Osteoblast (primary cell): Measurements from ENCODE around the gene C2CD3. TPM values are rescaled to one million over a fixed set of nuclear protein-coding genes. Genes with fewer than 3 reads are reported as not detected.

Source experiments
- DNase-seq: peaks from one replicate; pipeline ENCODE4 v3.0.0; 2011; ENCODE audit warnings: low spot score, mixed read lengths; ENCODE audit not compliant: insufficient read length; ENCODE audit errors: missing footprints
- H2AFZ ChIP-seq: 2 replicates; pipeline ENCODE4 v1.6.0; 2011; ENCODE audit warnings: mild to moderate bottlenecking, low read length
- H3K27ac ChIP-seq: 2 replicates; pipeline ENCODE4 v1.5.1; 2011; ENCODE audit warnings: mild to moderate bottlenecking, low read depth, low read length, moderate library complexity
- H3K27me3 ChIP-seq: 2 replicates; pipeline ENCODE4 v1.6.0; 2012; ENCODE audit warnings: mild to moderate bottlenecking, control low read depth, inconsistent platforms, low read length, moderate library complexity; ENCODE audit not compliant: insufficient read depth
- H3K36me3 ChIP-seq: 2 replicates; pipeline ENCODE4 v1.5.1; 2011; ENCODE audit warnings: mild to moderate bottlenecking, low read length, control low read depth, moderate library complexity; ENCODE audit not compliant: insufficient read depth
- H3K4me1 ChIP-seq: 2 replicates; pipeline ENCODE4 v1.5.1; 2011; ENCODE audit warnings: mild to moderate bottlenecking, low read length, control low read depth, moderate library complexity; ENCODE audit not compliant: insufficient read depth
- H3K4me2 ChIP-seq: 2 replicates; pipeline ENCODE4 v1.6.0; 2011; ENCODE audit warnings: mild to moderate bottlenecking, low read length; ENCODE audit not compliant: insufficient read depth
- H3K4me3 ChIP-seq: fragments of 200-600 bp; sonication (generic); 3 replicates; pipeline ENCODE4 v1.5.1; 2012; ENCODE audit warnings: mild to moderate bottlenecking, low read length, inconsistent platforms; ENCODE audit not compliant: insufficient read depth
- H3K79me2 ChIP-seq: 2 replicates; pipeline ENCODE4 v1.6.0; 2012; ENCODE audit warnings: mild to moderate bottlenecking, low read length, control low read depth, inconsistent platforms; ENCODE audit not compliant: insufficient read depth
- H3K9me3 ChIP-seq: 2 replicates; pipeline ENCODE4 v1.5.1; 2011; ENCODE audit warnings: low read depth, low read length, control low read depth
- H4K20me1 ChIP-seq: 2 replicates; pipeline ENCODE4 v1.6.0; 2012; ENCODE audit warnings: mild to moderate bottlenecking, low read length, control low read depth; ENCODE audit not compliant: insufficient read depth
- CTCF ChIP-seq: IDR thresholded peaks from 2 replicates; pipeline ENCODE4 v1.5.1; 2011; ENCODE audit warnings: mild to moderate bottlenecking, low read depth, low read length, moderate library complexity; ENCODE audit errors: extremely low read depth
- total RNA-seq: library from RNA; depleted of rRNA; stranded (reverse); fragments of >200 nt; gene quantifications from 2 replicates; pipeline ENCODE4 v1.2.3, GENCODE V29; 2012

Gene C2CD3
- total RNA-seq, 1 donor, result 14.1 TPM

DNA sequence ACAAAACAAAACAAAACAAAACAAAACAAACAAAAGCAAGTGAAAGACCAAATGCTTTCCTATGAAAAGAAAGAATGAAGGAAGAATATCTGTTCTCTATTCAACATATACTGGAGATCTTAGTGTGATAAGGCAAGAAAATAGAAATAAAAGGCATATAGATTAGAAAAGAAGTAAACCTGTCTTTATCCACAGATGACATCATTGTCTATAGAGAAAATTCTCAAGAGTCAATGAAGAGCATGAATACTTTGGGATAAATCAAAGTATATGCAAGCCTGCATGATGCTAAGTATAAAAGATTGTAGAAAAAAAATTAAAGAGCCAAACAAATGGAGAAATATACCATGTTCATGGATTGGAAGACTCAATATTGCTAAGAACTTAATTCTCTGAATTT lies 17.6 kb downstream of the C2CD3 start:
- Histone ChIP-seq H4K20me1 (no peaks in the 10 kb centered on the region), H3K9me3 (no peaks in the 10 kb centered on the region), H3K4me1 (peaks cover 17% of the 10 kb centered on the region), H3K4me3 (no peak overlapping the region), H3K27me3 (no peaks in the 10 kb centered on the region), H3K79me2 (no peaks in the 10 kb centered on the region), H3K4me2 (no peak overlapping the region), H2AFZ (no peak overlapping the region), H3K27ac (no peak overlapping the region), H3K36me3 (no peaks in the 10 kb centered on the region)
- no peak for DNase-seq
- TF ChIP-seq CTCF, result no peak

DNA sequence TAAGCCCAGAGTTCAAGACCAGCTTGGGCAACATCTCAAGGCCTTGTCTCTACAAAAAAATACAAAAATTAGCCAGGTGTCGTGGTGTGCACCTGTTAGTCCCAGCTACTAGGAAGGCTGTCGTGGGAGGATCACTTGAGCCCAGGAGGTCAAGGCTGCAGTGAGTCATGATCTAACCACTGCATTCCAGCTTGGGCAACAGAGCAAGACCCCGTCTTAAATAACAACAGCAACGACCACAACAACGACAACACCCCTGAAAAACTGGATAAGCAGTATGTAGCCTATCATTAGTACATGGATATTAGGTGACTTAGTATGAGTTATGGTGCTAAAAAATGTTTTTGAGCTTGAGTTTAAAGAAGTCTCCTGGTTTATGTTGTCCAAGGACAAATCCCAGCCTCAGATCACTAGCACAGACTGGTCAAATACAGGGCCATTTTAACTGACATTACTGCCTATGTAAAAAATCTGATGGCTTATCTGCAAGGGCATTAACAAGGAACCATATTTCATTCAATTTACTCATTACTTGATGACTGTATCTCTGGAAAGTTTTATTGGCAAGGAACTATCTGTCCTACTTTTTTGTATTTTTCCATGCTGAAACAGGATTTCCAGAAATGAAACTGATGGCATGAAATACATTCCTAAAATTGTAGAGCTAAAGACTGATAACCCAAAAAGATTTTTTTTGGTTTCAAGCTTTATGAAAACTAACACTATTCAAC lies 23.4 kb downstream of the C2CD3 start:
- peak overlapping the region; percentile 36 for H3K27ac ChIP-seq

DNA sequence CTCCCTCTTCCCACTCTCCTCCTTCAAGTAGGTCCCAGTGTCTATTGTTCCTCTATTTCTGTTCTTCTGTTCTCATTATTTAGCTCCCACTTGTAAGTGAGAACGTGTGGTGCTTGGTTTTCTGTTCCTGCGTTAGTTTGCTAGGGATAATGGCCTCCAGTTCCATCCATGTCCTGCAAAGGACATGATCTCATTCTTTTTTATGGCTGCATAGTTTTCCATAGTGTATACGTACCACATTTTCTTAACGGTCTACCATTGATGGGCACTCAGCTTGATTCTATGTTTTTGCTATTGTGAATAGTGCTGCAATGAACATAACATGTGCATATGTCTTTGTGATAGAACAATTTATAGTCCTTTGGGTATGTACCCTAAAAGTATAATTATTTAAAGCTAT lies 26.2 kb downstream of the C2CD3 start:
- Histone ChIP-seq H3K27me3 (no peaks in the 10 kb centered on the region), H3K4me3 (no peak overlapping the region), H3K79me2 (peaks cover 7% of the 10 kb centered on the region), H3K4me2 (no peak overlapping the region), H3K27ac (no peak overlapping the region), H4K20me1 (no peaks in the 10 kb centered on the region), H3K9me3 (no peaks in the 10 kb centered on the region), H2AFZ (no peak overlapping the region), H3K36me3 (no peaks in the 10 kb centered on the region), H3K4me1 (peaks cover 30% of the 10 kb centered on the region)
- no peak for DNase-seq
- TF ChIP-seq CTCF, result no peak

More for the DNA sequence above, 23.4 kb downstream of the C2CD3 start:
- Histone ChIP-seq H2AFZ (no peak overlapping the region), H3K27me3 (no peaks in the 10 kb centered on the region), H4K20me1 (no peaks in the 10 kb centered on the region), H3K36me3 (no peaks in the 10 kb centered on the region), H3K79me2 (no peaks in the 10 kb centered on the region), H3K4me1 (peaks cover 21% of the 10 kb centered on the region), H3K4me2 (peak overlapping the region; percentile 31), H3K9me3 (no peaks in the 10 kb centered on the region), H3K4me3 (no peak overlapping the region)
- no peak for DNase-seq
- no peak for TF ChIP-seq CTCF

DNA sequence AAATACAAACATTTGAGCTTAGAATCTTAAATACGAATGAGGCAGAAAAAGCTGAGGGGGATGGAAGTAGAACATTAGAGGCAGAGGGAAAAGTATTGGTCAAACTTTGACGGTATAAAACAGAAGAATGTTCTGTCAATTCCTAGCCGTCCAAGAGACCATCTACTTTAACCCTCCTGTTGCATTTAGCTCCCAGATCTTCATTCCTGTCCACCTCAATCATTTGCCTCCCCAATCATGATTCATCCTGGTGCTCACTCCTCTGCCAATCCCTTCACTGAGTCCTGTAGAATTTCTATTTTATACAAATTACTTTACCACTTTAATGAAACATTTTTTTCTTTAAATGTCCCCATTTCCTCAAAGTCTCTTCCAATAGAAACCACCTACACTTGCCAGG lies 28.2 kb downstream of the C2CD3 start:
- H3K4me2 ChIP-seq, result peak overlapping the region; percentile 62
- H4K20me1 ChIP-seq, result no peaks in the 10 kb centered on the region
- H3K4me3 ChIP-seq, result no peak overlapping the region
- H3K27ac ChIP-seq, result peak overlapping the region; percentile 43
- no peaks in the 10 kb centered on the region for H3K36me3 ChIP-seq
- peaks cover 37% of the 10 kb centered on the region for H3K4me1 ChIP-seq
- peak; percentile 58 for DNase-seq
- no peaks in the 10 kb centered on the region for H3K9me3 ChIP-seq
- peaks cover 7% of the 10 kb centered on the region for H3K79me2 ChIP-seq
- no peak for TF ChIP-seq CTCF
- no peak overlapping the region for H2AFZ ChIP-seq
- H3K27me3 ChIP-seq, result no peaks in the 10 kb centered on the region
